PC-3 (cell line): ENCODE measurements around the gene JPH4. TPM values are rescaled to one million over a fixed set of nuclear protein-coding genes. Genes with fewer than 3 reads are reported as not detected.

ENCODE experiments used
- ATAC-seq: fragments of 200-7000 bp; cut with Tn5 transposase; 2 replicates; pipeline ENCODE4 v1.9.1; 2020; ENCODE audit warnings: mild to moderate bottlenecking, moderate library complexity
- BruUV-seq: library from RNA; stranded (reverse); fragments of 400-500 nt; replicated peaks from 2 replicates; lab custom pipeline; 2021; lab: Mats Ljungman, UMichigan
- CTCF ChIA-PET: fragments of 300-600 bp; sonication (Branson Sonifier 250); formaldehyde crosslinking; loops from one replicate; lab custom pipeline; 2022; ENCODE audit warnings: antibody characterized with exemption; lab: Charles Lee
- POLR2A ChIA-PET: fragments of 300-600 bp; sonication (Branson Sonifier 250); formaldehyde crosslinking; loops from one replicate; lab custom pipeline; 2022; ENCODE audit warnings: antibody characterized with exemption; ENCODE audit not compliant: unreplicated experiment; lab: Charles Lee
- DNase-seq: peaks from one replicate; pipeline ENCODE4 v3.0.0-alpha.2; 2015
- H2AFZ ChIP-seq: fragments of 300-600 bp; sonication (generic); 2 replicates; pipeline ENCODE4 v1.6.0; 2016; ENCODE audit warnings: antibody characterized with exemption, low read length
- H3F3A ChIP-seq: fragments of 300-600 bp; sonication (generic); one replicate; pipeline ENCODE4 v1.6.0; 2017; ENCODE audit warnings: antibody characterized with exemption, low read length, control low read depth, mild to moderate bottlenecking; ENCODE audit not compliant: unreplicated experiment
- H3K27ac ChIP-seq: fragments of 300-600 bp; sonication (generic); 2 replicates; pipeline ENCODE4 v1.5.1; 2016; ENCODE audit warnings: mild to moderate bottlenecking, low read length
- H3K27me3 ChIP-seq: fragments of 300-600 bp; sonication (generic); 2 replicates; pipeline ENCODE4 v1.6.1; 2016; ENCODE audit warnings: low read length, mixed read lengths
- H3K36me3 ChIP-seq: fragments of 300-600 bp; sonication (generic); 2 replicates; pipeline ENCODE4 v1.6.1; 2016; ENCODE audit warnings: low read depth, mixed run types, low read length, mixed read lengths
- H3K4me1 ChIP-seq: fragments of 300-600 bp; sonication (generic); 2 replicates; pipeline ENCODE4 v1.5.1; 2016; ENCODE audit warnings: low read length; ENCODE audit not compliant: insufficient read depth
- H3K4me2 ChIP-seq: fragments of 300-600 bp; sonication (generic); 2 replicates; pipeline ENCODE4 v1.6.0; 2016; ENCODE audit warnings: low read length
- H3K4me3 ChIP-seq: fragments of 300-600 bp; sonication (generic); 2 replicates; pipeline ENCODE4 v1.5.1; 2016; ENCODE audit warnings: mild to moderate bottlenecking, low read length, mixed read lengths
- H3K79me2 ChIP-seq: fragments of 300-600 bp; sonication (generic); 2 replicates; pipeline ENCODE4 v1.6.1; 2017; ENCODE audit warnings: low read length, mixed read lengths
- H3K9ac ChIP-seq: fragments of 300-600 bp; sonication (generic); 2 replicates; pipeline ENCODE4 v1.6.0; 2016; ENCODE audit warnings: mild to moderate bottlenecking, low read length
- H3K9me2 ChIP-seq: fragments of 300-600 bp; sonication (generic); replicated peaks from 2 replicates; pipeline ENCODE4 v1.6.1; 2016; ENCODE audit warnings: mixed run types, low read length, mixed read lengths
- H3K9me3 ChIP-seq: fragments of 300-600 bp; sonication (generic); 2 replicates; pipeline ENCODE4 v1.6.1; 2016; ENCODE audit warnings: low read length, mixed read lengths
- H4K20me1 ChIP-seq: fragments of 300-600 bp; sonication (generic); 2 replicates; pipeline ENCODE4 v1.6.1; 2016; ENCODE audit warnings: low read length, mixed read lengths
- EZH2 ChIP-seq: fragments of 300-600 bp; sonication (generic); IDR thresholded peaks from one replicate; pipeline ENCODE4 v1.6.1; 2017; ENCODE audit warnings: antibody characterized with exemption, mild to moderate bottlenecking, low read length; ENCODE audit not compliant: unreplicated experiment
- EZH2phosphoT487 ChIP-seq: fragments of 300-600 bp; sonication (generic); IDR thresholded peaks from 2 replicates; pipeline ENCODE4 v1.6.1; 2018; ENCODE audit warnings: mild to moderate bottlenecking, antibody characterized with exemption, low read length, borderline replicate concordance
- intact Hi-C: fragments of 100-400 bp; cut with micrococcal nuclease; formaldehyde crosslinking; loops from 2 replicates; pipeline ENCODE4 v1.9.0; 2023
- total RNA-seq: library from RNA; depleted of rRNA; stranded (reverse); fragments of >200 nt; gene quantifications from 2 replicates; pipeline ENCODE4 v1.2.3, GENCODE V29; 2014
- TF ChIP-seq, protein P1 (sequence below): fragments of 300-600 bp; sonication (generic); conservative IDR thresholded peaks from 2 replicates; pipeline ENCODE4 v1.5.1; 2017; ENCODE audit warnings: antibody characterized with exemption, low read depth, mild to moderate bottlenecking, low read length

The JPH4 gene
- total RNA-seq, 1 experiment from 2014 or later: not detected

DNA sequence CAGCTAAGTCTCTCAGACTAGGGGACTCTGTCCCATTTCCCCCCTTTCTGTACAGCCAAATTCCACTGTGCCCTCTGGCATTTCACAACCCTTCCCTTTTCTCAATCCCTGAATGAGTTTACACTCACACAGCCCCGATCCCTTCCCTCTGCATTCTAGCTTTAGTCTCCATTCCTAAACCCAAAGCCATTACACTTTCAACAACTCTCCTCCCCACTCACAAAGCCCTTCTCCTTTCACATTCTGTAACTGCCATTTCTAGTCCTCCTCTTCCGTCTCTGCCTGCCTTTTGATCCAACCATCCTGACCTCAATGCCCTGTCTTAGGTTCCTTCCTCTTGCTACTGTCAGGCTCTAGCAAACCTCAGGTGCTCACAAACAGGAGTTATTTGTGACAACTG is 30.7 kb downstream of the JPH4 start:
- no peak overlapping the region for H3K9ac ChIP-seq
- no peaks in the 10 kb centered on the region for H3K9me2 ChIP-seq
- H3K79me2 ChIP-seq: peaks cover 12% of the 10 kb centered on the region
- H3F3A ChIP-seq: no peaks in the 10 kb centered on the region
- DNase-seq: no peak
- H4K20me1 ChIP-seq: no peaks in the 10 kb centered on the region
- CTCF ChIA-PET: no interaction called here
- H2AFZ ChIP-seq: no peak overlapping the region
- POLR2A ChIA-PET: interaction anchor here (0.6 kb wide), 1 partner anchor 453 kb away, joined by 3 read pairs; the partner anchor contains the start of genes ACIN1 and C14orf119
- ATAC-seq: no peak
- no peaks in the 10 kb centered on the region for H3K9me3 ChIP-seq
- no TSS peak for BruUV-seq
- no peaks in the 10 kb centered on the region for H3K27me3 ChIP-seq
- no peak overlapping the region for H3K4me3 ChIP-seq
- H3K4me1 ChIP-seq: peaks cover 8% of the 10 kb centered on the region
- no peak overlapping the region for H3K27ac ChIP-seq
- TF ChIP-seq EZH2phosphoT487 (no peak), EZH2 (no peak)
- TF ChIP-seq, protein P1, sequence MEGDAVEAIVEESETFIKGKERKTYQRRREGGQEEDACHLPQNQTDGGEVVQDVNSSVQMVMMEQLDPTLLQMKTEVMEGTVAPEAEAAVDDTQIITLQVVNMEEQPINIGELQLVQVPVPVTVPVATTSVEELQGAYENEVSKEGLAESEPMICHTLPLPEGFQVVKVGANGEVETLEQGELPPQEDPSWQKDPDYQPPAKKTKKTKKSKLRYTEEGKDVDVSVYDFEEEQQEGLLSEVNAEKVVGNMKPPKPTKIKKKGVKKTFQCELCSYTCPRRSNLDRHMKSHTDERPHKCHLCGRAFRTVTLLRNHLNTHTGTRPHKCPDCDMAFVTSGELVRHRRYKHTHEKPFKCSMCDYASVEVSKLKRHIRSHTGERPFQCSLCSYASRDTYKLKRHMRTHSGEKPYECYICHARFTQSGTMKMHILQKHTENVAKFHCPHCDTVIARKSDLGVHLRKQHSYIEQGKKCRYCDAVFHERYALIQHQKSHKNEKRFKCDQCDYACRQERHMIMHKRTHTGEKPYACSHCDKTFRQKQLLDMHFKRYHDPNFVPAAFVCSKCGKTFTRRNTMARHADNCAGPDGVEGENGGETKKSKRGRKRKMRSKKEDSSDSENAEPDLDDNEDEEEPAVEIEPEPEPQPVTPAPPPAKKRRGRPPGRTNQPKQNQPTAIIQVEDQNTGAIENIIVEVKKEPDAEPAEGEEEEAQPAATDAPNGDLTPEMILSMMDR: no peak
- intact Hi-C loops: no loop called here
- no peak overlapping the region for H3K4me2 ChIP-seq
- no peaks in the 10 kb centered on the region; the same call in 1 of the 2 replicates for H3K36me3 ChIP-seq

DNA sequence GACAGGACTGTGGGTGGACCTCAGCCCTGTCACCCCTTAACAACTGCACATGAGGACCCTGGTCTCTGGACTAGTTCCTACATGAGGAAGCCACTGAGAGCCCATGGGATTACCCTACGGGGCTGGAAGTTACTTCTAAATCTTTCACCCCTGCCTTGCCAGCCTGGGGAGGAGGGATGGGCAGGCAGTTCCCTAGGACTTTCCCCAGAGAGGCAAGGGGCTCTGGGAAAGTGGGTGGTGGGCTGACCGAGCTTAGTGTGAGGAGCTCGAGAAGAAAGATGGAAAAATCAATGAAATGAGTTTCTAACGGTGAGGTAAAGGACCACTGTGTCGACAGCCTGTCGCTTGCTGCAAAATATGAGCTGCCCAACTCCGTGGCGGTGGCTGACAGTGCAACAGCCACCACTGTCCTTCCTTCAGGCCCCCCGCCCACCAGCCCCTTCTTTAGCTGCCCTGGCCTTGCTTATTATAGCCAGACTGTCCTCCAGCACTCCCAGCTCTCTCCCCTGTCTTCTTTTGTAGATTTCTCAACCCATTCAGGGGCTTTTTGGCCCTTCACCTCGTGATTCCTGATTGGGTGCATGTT is 32.0 kb downstream of the JPH4 start:
- peaks cover 12% of the 10 kb centered on the region for H3K79me2 ChIP-seq
- intact Hi-C loops: no loop called here
- no peaks in the 10 kb centered on the region; the same call in 1 of the 2 replicates for H3K36me3 ChIP-seq
- H3K27ac ChIP-seq: no peak overlapping the region
- no peak overlapping the region for H3K4me2 ChIP-seq
- no peak overlapping the region for H3K4me3 ChIP-seq
- ChIA-PET POLR2A (no interaction called here), CTCF (no interaction called here)
- no peak overlapping the region for H3K9ac ChIP-seq
- no peaks in the 10 kb centered on the region for H3F3A ChIP-seq
- no peaks in the 10 kb centered on the region for H3K27me3 ChIP-seq
- H3K4me1 ChIP-seq: peaks cover 8% of the 10 kb centered on the region
- H3K9me3 ChIP-seq: no peaks in the 10 kb centered on the region
- no peaks in the 10 kb centered on the region for H3K9me2 ChIP-seq
- no peaks in the 10 kb centered on the region for H4K20me1 ChIP-seq
- no TSS peak for BruUV-seq
- H2AFZ ChIP-seq: no peak overlapping the region
- ATAC-seq (no peak), DNase-seq (no peak)
- no peak for TF ChIP-seq EZH2phosphoT487
- TF ChIP-seq EZH2: no peak
- TF ChIP-seq, protein P1: no peak

DNA sequence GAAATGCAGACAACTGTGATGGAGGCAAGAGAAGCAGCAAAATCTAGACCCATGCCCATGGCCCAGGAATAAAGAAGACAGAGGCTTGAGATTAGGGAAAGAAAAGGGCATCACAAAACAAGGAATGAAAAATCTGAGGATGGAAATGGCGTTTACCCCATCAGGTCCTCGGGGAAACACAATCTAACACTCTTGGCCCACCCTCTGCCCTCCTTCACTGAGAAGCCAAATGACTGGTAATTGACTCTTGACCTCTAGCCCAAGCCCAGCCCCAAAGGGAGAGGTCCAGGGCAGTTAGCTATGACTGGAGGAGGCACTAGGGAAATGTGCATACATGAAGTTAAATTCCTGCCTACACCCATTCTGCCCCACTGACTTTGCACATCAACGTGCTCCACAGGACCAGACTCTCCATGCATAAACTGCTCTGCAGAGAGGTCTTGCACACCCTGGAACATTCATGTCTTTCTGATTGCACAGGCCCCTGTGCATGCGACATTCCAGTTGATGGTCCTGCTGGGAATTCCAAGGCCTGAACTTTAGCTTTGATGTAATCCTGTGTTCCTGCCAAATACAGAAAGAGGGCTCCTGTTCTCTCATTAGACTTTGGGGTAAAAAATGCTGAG is 32.7 kb downstream of the JPH4 start:
- Histone ChIP-seq H3K79me2 (peaks cover 10% of the 10 kb centered on the region), H3K27me3 (no peaks in the 10 kb centered on the region), H3K4me2 (no peak overlapping the region), H3F3A (no peaks in the 10 kb centered on the region), H3K27ac (no peak overlapping the region), H3K9me2 (no peaks in the 10 kb centered on the region), H3K36me3 (no peaks in the 10 kb centered on the region; the same call in 1 of the 2 replicates), H3K9ac (no peak overlapping the region), H4K20me1 (no peaks in the 10 kb centered on the region), H2AFZ (no peak overlapping the region), H3K4me1 (peaks cover 8% of the 10 kb centered on the region), H3K4me3 (no peak overlapping the region), H3K9me3 (no peaks in the 10 kb centered on the region)
- ChIA-PET CTCF (no interaction called here), POLR2A (no interaction called here)
- ATAC-seq: no peak
- BruUV-seq: no TSS peak
- intact Hi-C loops: no loop called here
- no peak for TF ChIP-seq EZH2
- no peak for TF ChIP-seq EZH2phosphoT487
- TF ChIP-seq, protein P1: no peak
- DNase-seq: no peak
